HEK293T (cell line): ENCODE results near the gene NTN1.

Source experiments
- CTCF ChIA-PET: fragments of 350-600 bp; formaldehyde crosslinking; extraction: SDS; loops from one replicate; lab custom pipeline; 2021; ENCODE audit warnings: antibody characterized with exemption, inconsistent platforms; lab: Yijun Ruan, JAX
- POLR2A ChIA-PET: fragments of 350-600 bp; formaldehyde crosslinking; extraction: SDS; loops from one replicate; lab custom pipeline; 2020; ENCODE audit warnings: antibody characterized with exemption, inconsistent platforms; lab: Yijun Ruan, JAX
- DNase-seq: peaks from one replicate; pipeline ENCODE4 v3.0.0; 2012; ENCODE audit warnings: mixed read lengths; ENCODE audit errors: extremely low spot score
- ARNT ChIP-seq: fragments of 450-650 bp; IDR thresholded peaks from 2 replicates; pipeline ENCODE4 v1.6.1; 2017; ENCODE audit warnings: mild to moderate bottlenecking
- BHLHE40 ChIP-seq: fragments of 450-650 bp; IDR thresholded peaks from 2 replicates; pipeline ENCODE4 v1.6.1; 2016; ENCODE audit warnings: mild to moderate bottlenecking, moderate library complexity, borderline replicate concordance
- CTBP1 ChIP-seq: fragments of 450-650 bp; IDR thresholded peaks from 2 replicates; pipeline ENCODE4 v1.6.1; 2016; ENCODE audit warnings: borderline replicate concordance
- ELF4 ChIP-seq: fragments of 450-650 bp; IDR thresholded peaks from 2 replicates; pipeline ENCODE4 v1.6.1; 2017; ENCODE audit warnings: antibody characterized with exemption
- FOXA1 ChIP-seq: fragments of 450-650 bp; IDR thresholded peaks from 2 replicates; pipeline ENCODE4 v1.6.1; 2016; ENCODE audit warnings: mild to moderate bottlenecking
- FOXK2 ChIP-seq: fragments of 450-650 bp; IDR thresholded peaks from 2 replicates; pipeline ENCODE4 v1.6.1; 2016; ENCODE audit warnings: mild to moderate bottlenecking
- FOXM1 ChIP-seq: fragments of 450-650 bp; IDR thresholded peaks from 2 replicates; pipeline ENCODE4 v1.6.1; 2017; ENCODE audit warnings: mild to moderate bottlenecking, borderline replicate concordance
- HDGF ChIP-seq: fragments of 450-650 bp; IDR thresholded peaks from 2 replicates; pipeline ENCODE4 v1.6.1; 2017; ENCODE audit warnings: antibody characterized with exemption, borderline replicate concordance
- L3MBTL2 ChIP-seq: fragments of 450-650 bp; conservative IDR thresholded peaks from 2 replicates; pipeline ENCODE4 v1.6.1; 2016; ENCODE audit warnings: mild to moderate bottlenecking
- LEF1 ChIP-seq: fragments of 450-650 bp; IDR thresholded peaks from 2 replicates; pipeline ENCODE4 v1.6.1; 2017; ENCODE audit warnings: mild to moderate bottlenecking, borderline replicate concordance
- NFRKB ChIP-seq: fragments of 450-650 bp; IDR thresholded peaks from 2 replicates; pipeline ENCODE4 v1.6.1; 2016; ENCODE audit warnings: mild to moderate bottlenecking, moderate library complexity
- SP1 ChIP-seq: fragments of 450-650 bp; IDR thresholded peaks from 2 replicates; pipeline ENCODE4 v1.6.1; 2017
- SUZ12 ChIP-seq: fragments of 450-650 bp; IDR thresholded peaks from 2 replicates; pipeline ENCODE4 v1.6.1; 2016; ENCODE audit warnings: mild to moderate bottlenecking
- TARDBP ChIP-seq: fragments of 450-650 bp; IDR thresholded peaks from 2 replicates; pipeline ENCODE4 v1.6.1; 2016
- ZNF384 ChIP-seq: fragments of 450-650 bp; IDR thresholded peaks from 2 replicates; pipeline ENCODE4 v1.6.1; 2016
- TF ChIP-seq, protein P1 (sequence below): fragments of 450-650 bp; IDR thresholded peaks from 2 replicates; pipeline ENCODE4 v1.6.1; 2016

NTN1 gene

DNA sequence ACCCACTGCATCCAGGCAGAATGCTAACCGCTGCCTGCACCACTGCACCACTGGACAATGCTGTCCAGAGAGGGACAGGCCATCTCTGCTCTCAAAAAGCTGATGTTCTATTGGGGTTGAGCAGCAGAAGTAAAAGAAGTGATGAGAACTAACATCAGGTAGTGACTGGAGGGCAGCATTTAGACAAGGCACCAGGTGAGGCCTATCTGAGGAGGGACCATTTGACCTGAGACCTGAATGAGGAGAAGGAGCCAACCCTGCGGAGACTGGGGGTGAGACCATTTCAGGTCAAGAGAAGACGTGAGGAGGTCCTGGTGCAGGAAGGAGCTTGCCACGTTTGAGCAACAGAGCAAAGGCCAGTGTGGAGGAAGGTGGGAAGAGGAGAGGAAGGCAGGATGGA lies 34.0 kb downstream of the NTN1 start:
- CTCF ChIA-PET: no interaction called here
- no peak for DNase-seq
- TF ChIP-seq SP1: no peak
- POLR2A ChIA-PET: no interaction called here

DNA sequence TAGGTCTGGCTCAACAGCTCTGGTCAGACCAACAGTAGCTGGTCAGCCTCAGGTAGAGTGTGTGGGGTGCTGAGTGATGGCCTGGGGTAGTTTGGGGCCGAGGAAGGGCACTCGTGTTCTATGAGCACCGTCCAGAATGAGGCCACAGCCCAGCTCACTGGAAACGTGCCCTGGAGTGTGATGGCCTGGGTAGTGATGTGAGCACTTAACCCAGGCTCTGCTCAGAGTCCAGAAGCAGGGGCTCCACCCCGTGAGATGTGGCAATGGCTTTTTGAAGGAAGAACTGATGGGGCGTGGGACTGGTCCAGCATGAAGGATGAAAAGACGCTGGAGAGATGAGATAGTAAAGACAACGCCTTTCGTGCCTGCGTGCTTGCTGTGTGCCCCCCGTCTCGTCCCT lies 35.3 kb downstream of the NTN1 start:
- TF ChIP-seq BHLHE40 (no peak), ZNF384 (no peak), FOXA1 (no peak), ELF4 (no peak), SP1 (no peak), FOXM1 (no peak), L3MBTL2 (no peak), HDGF (no peak), LEF1 (no peak), SUZ12 (no peak), ARNT (no peak), NFRKB (no peak), FOXK2 (no peak), CTBP1 (no peak)
- TF ChIP-seq, protein P1, sequence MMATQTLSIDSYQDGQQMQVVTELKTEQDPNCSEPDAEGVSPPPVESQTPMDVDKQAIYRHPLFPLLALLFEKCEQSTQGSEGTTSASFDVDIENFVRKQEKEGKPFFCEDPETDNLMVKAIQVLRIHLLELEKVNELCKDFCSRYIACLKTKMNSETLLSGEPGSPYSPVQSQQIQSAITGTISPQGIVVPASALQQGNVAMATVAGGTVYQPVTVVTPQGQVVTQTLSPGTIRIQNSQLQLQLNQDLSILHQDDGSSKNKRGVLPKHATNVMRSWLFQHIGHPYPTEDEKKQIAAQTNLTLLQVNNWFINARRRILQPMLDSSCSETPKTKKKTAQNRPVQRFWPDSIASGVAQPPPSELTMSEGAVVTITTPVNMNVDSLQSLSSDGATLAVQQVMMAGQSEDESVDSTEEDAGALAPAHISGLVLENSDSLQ: no peak
- ChIA-PET CTCF (no interaction called here), POLR2A (no interaction called here)
- DNase-seq: no peak

DNA sequence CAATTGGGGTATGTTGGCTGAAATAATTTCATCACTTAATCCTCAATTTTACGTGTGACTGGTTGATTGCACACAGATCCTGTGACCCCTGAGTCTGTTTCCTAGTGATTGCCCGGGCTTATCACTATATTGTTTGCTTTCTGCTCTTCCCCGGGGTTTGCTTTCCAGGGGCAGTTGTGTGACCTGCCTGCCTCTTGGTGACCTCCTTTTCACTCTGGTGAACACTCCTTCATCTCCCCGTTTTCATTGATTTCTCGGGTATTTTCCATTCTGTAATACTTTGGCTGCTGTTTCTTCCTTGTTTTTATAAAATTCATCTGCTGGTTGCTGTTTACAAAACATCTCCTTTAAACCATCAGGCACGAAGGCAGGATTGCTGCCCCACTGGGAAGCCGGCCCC lies 36.0 kb downstream of the NTN1 start:
- no peak for DNase-seq
- ChIA-PET CTCF (no interaction called here), POLR2A (no interaction called here)
- TF ChIP-seq, protein P1: no peak
- no peak for TF ChIP-seq FOXA1

DNA sequence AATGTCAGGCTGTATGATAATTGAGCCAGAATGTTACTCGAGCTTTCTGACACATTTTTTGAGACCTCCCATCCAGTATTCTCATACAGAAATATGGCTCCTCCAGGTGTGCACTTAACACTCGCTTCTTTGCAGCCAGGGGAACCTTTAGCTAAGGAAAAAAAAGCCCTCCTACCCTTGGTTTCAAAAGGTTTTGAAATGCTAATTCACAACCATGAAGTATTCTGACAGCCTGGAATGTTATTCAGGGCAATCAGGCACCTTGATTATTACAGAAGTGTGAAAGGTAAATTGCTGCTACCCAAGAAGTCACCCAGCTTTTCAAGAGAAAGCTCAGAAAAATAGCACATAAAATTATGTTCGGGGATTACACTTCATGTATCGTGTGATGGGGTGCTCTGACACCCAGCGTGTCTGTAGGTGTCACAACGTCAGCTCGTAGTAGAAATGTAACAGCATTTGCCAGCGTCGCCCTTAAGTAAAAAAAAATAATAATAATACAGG lies 41.1 kb downstream of the NTN1 start:
- POLR2A ChIA-PET: no interaction called here
- CTCF ChIA-PET: no interaction called here
- DNase-seq: no peak
- TF ChIP-seq NFRKB (no peak), CTBP1 (no peak), BHLHE40 (no peak), FOXM1 (no peak)
- TF ChIP-seq, protein P1: no peak

DNA sequence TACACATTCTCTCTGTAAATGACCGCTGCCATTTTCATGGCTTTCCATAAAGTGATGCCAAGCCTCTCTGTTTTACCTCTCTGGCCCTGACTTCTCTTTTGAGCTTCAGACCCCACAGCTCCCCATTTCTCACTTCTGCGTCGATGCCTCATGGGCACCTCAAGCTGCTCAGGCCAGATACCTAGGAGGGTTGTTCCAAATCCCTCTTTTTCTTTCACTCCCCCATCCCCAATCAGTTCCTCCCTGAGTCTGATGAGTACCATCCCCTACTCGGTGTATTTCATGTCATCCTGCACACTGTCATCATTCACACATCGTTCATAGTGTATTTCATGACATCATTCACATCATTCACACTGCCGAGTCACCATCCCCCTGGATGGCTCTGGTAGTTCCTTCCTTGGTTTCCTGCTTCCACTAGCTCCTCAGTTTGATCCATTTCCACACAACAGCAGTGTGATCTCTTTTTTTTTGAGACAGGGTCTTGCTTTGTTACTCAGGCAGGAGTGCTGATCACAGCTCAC lies 43.1 kb downstream of the NTN1 start:
- ChIA-PET CTCF (no interaction called here), POLR2A (no interaction called here)
- DNase-seq: no peak
- TF ChIP-seq CTBP1 (no peak), ZNF384 (no peak), TARDBP (no peak), FOXA1 (no peak), HDGF (no peak), FOXK2 (no peak), FOXM1 (no peak)

DNA sequence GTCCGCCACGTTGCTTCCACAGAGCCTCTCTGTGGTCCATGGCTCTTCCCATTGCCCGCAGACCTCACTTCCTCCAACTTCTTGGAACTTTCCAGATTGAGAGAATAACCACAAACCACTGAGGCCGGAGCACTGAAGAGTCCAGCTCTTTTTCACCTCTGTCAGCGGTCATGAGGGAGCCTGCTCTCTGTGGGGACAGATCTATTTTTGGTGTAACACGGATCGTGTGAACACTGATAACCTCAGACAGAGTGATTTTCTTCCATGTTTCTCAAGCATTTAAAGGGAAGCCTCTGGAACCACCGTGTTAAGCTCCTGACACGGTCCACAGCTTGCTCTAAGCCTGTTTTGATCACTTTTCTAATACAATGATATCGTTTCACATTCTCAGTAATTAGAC lies 49.7 kb downstream of the NTN1 start:
- ChIA-PET POLR2A (no interaction called here), CTCF (no interaction called here)
- TF ChIP-seq ELF4 (no peak), ARNT (no peak), LEF1 (no peak), FOXA1 (no peak), FOXM1 (no peak)
- DNase-seq: no peak

DNA sequence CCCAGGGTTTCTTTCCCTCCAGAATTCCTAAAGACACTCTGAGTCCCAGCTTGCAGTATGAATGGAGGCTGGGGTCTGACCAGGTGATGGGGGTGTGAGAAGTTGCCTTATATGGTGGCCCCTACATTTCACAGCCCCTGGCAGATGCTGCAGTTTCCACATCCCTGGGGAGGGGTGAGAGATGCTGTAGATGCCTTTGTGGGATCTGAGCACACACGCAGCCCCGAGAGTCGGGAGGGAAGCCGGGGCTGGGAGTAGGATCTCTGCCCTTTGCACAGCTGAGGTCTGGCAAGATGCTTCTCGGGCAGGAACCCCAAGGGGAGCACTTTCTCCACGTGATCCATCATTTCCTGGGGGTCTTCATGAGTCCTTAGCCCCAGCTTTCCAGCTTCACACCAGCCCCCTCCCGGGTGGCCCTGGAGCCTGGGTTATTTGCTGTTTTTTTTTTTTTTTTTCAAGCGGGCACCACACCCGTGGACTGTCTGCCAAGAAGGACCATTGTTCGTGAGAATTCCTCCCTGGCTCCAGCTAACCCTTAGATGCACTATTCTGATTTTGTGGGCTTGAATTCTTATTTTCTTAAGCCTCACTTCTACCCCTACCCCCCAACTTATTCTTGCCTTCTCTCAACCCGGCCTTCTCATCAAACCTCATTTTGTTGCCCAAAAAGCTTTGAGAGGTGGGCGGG lies 50.6 kb downstream of the NTN1 start:
- no peak for TF ChIP-seq NFRKB
- no peak for TF ChIP-seq ZNF384
- no peak for TF ChIP-seq FOXM1
- no peak for DNase-seq
- ChIA-PET CTCF (interaction anchor here (0.7 to 1.1 kb wide), 2 partner anchors 9 to 14 kb away, joined by 3 to 5 read pairs; no protein-coding TSS in a partner anchor), POLR2A (no interaction called here)
